HG03575 (cell line): ENCODE measurements around the gene CDC25B.
A peak's percentile ranks its signal among the peaks of the same experiment; 100 is the strongest.

Experiments
- ATAC-seq: cut with Tn5 transposase; IDR thresholded peaks from one replicate; pipeline ENCODE4 v1.9.1; 2021; ENCODE audit not compliant: unreplicated experiment, insufficient number of reproducible peaks, low FRiP score; ENCODE audit errors: extremely low read depth

The CDC25B gene

GRCh38 chr20:3760655-3761348 lies 35.3 kb upstream of the CDC25B start:
- no peak for ATAC-seq

GRCh38 chr20:3763671-3764601 lies 32.2 kb upstream of the CDC25B start:
- ATAC-seq = no peak

DNA sequence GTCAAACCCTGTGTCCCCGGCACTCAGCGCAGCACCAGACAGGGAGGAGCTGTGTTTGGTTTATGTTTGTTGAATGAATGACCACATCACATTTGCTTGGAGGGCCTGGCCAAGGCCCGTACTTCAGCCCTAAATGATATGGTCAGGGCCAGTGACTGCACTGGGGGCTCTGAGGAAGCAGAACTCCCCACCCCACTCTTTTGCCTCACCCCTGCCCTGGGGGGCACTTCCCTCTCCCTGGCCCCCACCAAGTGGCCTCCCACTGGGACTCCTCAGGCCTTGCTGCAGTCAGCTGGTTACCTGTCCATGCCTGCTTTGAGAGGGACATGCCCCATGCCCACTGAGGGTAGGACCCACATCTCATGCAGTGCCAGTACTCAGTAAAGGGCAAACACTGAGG lies 31.5 kb upstream of the CDC25B start:
- no peak for ATAC-seq

DNA sequence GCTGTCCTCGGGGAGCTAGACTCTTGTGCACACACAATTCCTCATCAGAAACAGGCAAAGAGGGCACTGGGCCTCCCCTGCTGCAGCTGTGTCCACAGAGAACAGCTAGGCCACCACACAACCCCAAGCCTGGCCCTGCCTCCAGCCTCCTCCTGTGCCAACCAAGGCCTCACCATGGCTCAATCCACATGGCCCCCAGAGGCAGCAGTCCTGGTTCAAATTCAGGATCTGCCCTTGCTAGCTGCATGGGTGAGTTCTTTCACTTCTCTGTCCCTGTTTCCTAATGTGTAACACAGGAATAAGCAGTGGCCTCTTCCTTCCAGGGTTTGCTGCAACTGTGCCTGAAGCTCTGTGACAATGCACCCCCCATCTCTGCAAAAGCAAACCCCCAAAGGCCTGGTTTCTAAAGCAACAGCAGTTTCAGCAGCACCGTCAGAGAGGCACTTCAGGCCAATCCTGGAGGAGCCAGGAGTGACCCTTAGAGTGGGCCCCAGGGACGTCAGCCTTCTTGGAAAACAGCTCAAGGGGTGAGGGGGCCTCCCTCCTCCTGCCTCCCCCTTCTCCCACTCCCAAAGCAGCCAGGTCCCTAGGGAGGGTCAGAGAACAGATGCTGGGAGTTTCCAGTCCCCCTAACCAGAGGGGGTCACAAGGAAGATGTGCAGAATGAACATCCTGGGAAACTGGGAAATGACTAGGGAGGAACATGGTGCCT lies 30.8 kb upstream of the CDC25B start:
- ATAC-seq = no peak

DNA sequence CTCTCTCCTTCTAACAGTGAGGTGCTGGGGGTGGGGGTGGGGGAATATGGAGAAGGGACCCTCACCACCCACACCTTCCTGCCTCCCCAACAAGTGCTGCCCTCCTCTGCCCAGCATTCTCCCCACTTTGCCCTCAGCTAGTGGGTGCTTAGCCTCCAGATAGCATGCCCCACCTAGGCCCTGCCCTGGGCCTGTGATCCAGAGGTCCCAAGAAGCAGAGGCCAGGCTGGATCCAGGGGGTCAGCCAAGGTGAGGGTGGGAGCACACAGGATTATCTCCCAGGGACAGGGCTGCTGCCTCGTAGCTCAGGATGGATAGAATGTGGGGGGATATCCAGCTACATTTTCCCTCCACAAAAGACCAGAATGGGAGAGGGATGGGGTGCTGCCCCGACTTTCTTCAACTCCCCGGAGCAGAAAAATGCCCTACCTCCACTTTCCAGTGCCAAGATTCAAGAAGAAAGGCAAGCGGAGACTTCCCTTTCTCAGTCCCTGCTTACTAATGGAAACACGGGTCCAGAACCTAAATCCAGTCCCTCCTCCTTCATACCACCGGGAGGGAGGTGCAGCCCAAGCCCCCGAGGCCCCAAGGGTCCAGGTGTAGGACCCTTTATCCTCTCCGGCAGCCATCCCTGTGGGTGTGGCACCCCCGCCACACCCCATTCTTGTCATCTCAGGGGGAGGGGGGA lies 29.5 kb upstream of the CDC25B start:
- ATAC-seq = no peak

DNA sequence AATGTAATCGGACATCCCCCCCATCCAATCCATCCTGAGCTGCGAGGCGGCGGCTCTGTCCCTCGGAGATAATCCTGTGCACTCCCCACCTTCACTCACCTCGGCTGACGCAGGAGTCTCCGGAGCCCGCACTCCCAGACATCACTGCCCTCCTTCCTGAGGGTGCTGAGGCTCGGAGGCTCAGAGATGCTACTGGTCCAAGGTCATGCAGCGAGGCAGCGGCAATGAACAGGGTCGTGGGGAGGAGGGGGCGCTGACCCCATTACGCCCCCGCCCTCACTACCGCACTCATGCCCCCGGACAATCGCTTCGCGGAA lies 29.0 kb upstream of the CDC25B start:
- ATAC-seq = no peak

DNA sequence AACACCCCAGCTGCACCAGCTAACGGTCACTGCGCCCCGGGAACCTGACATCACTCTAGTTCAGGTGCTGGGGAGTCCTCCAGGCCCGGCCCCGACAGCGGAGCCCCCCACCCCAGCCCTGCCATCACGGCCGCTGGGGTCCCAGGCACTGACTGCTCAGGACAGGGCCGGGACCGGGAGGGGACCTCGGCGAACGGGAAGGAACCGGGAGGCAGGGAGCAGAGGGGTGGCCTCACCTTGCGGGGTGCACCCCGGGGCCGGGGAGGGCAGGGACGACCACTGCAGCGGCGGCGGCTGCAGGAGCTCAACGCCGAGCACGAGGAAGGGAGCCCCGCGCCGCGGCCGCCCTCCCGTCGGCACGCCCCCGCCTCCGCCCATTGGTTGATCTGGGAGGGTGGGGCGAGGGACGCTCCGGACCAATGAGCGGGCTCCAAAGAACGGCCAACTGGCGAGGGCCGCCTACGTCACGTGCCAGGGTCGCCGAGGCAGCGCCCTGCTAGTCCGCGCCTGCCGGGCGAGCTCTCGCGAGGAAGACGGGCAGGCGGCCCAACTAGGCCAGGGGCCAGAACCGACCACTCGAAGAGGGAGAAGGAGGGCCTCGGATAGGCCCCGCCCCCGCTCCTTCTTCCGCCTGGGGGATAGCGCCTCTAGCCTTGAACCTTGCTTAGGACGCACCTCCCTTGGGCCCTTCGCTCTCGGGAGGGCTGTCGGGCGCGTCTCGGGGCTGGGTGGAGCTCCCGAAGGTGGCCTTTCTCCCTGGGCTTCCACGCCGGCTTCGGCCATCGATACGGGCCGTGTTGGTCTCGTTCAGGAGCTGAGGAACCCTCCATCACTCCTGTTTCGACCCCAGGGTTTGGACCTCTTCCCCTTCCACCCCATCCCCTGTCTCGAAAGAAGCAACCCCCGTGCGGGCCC lies 28.4 kb upstream of the CDC25B start, which contains the start of gene ADISSP:
TSS of gene ADISSP (minus strand) at position 327 of the 915 bp plus-strand sequence. CDS start 7,653 bp downstream, outside the sequence.
- ATAC-seq = peak; percentile 86

DNA sequence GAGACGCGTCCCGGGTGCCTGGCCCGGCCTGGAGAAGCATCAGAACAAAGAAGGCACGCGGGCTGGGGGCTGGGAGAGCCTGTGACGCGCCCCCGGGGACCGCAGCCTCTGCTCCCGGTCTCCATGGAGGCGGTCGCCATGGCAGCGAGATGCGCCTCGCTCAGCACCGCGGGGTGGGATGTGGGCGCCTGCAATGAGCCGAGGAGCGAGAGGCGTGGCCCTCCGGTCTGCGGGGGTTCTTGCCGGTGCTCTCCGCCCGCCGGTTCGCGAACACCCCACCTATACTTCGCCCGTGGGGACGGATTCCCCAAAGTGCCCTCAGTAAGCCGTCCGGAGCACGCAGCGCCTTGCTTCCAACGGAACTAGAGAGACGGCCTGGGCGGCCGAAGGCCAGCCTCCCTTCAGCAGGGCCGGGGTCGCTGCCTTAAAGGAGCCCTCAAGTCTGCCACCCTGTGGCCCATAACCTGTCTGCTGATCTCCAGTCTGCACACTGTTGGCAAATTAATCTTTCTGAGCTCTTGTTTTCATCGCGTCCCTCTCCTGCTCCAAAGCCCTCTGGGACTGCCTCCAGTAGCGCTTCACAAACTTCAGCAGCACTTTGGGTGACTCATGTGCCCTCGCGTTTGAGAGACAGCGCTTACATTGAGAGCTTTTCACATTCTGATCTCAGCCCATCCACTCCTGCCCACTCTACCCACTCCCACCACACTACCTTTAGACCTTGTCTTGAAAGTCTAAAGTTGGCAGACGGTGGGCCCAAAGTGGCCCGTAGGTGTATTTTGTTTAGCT lies 27.6 kb upstream of the CDC25B start:
- no peak for ATAC-seq

- no peak for ATAC-seq
Observed at GRCh38 chr20:3771552-3772058, 24.5 kb upstream of the CDC25B start.

DNA sequence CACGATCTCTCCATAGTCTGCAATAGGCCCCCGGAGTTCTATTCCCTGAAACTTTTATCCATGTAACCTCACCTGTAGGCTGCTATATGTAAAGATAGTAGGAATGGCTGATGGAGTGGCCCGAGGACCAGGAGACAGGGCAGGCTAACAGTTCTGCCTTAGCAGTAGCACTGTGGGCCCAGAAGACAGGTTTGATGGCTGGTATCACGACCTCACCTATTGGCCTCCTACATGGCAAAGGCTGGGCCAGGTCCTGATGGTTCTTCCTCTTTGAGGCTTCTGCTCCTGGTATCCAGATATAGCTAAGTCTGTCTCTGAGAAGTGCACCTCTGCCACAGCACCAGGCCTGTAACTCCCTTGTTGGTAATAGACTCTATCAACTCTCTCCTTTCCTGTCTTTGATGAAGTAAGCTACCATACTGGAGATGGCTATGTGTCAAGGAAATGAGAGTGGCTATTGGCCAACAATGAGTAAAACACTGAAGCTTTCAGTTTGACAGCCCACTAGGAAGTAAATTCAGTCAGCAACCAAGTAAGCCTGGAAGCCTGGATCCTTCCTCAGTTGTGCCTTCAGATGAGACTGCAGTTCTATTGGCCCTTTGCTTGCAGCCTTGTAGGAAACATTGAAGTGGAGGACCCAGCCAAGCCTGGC lies 20.5 kb upstream of the CDC25B start:
- no peak for ATAC-seq

DNA sequence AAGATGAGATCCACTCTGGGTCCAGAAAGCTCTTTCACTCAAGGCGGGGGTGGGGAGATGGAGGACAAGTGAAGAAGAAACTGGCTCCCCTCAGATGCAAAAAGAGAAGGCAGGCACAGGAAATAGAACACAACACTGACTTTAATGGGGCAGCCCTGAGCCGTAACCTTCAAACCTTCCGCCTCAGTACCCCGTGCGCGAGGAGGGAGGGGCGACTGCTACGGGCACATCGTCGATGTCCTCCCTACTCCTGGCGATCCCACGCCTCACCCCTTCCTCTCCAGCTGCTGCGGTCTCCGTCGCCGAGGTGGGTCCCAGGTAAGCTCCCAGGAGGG lies 18.8 kb upstream of the CDC25B start:
- no peak for ATAC-seq

DNA sequence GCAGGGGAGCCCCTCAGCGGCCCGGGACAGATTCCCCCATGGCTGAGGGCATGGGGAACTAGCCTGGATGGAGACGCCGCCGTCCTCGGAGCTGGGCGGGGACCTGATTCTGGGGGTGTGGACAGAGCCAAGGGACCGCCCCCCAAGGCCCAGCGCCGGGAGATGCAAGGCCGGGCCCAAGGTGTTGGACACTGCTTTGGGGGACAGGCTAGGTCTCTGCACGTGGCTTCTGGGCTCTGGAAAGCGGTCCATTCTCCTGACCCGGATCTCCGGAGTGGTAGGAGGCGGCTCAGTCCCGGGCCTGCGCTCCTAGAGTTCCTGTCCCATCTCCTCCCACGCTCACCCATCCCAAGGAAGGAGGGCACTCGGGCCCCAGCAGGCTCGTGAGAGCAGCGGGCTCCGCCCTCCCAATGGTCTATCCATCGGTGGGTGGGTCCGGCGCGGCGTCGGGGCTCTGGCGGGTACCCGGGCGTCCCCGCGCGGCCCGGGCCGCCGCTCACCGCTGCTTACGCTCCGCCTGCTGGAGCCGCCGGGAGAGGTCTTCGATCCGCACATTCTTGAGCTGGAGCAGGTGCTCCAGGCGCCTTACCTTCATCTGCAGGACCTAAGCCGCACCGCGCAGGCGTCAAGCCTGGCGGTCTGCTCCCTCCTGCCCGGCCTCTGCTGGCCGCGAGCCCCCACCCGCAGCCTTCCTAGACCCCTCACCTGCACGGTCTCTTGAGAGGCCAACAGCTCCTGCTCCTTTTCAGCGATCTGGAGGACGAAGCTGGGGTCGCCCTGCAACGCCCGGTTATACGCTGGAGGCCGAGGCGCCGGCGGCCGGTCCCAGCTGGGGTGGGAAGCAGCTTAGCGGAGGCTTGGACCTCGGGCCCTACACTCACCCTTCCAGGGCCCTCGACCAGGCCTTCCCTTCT lies 18.1 kb upstream of the CDC25B start:
- no peak for ATAC-seq

DNA sequence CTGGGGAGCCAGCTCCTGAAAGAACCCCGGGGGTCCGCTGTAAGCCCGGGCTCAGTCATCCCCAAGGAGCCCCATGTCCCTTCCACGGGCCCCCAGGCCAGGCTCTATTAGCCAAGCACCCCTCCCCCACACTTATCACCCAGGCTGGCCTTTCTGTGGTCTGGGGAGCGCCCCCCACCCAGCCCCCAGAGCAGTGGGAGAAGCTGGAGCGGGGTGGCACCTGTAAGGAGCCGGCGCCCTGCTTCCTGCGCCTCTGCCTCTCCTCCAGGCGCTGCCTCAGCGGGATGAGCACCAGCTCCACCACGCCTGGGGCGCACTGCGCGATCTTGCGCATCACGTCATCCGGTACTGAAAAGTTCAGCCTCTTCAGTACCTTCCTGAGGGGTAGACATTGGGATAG lies 17.1 kb upstream of the CDC25B start:
- no peak for ATAC-seq

- ATAC-seq = no peak
Observed at GRCh38 chr20:3781153-3781910, 14.8 kb upstream of the CDC25B start, which contains the start of gene SPEF1. Gene SPEF1 (minus strand): TSS chr20:3781448. CDS start chr20:3781287, 161 bp downstream.

GRCh38 chr20:3782597-3782996 lies 13.5 kb upstream of the CDC25B start:
- no peak for ATAC-seq
